Skeletal muscle tissue (tissue), 4 donors: ENCODE data around the gene CCL1. TPM values are rescaled to one million over a fixed set of nuclear protein-coding genes. Genes with fewer than 3 reads are reported as not detected.

Source experiments
- H3K27ac ChIP-seq: one replicate; pipeline ENCODE4 v1.7.0; 2013; ENCODE audit warnings: mild to moderate bottlenecking, low read depth, low read length, inconsistent platforms
- H3K27me3 ChIP-seq, 3 donors: one replicate each; pipeline ENCODE4 v1.7.0; 2013; ENCODE audit warnings: low read length in 3 of 3; ENCODE audit not compliant: control insufficient read depth in 3 of 3, insufficient read depth in 3 of 3
- H3K36me3 ChIP-seq, 3 donors: one replicate each; pipeline ENCODE4 v1.7.0; 2013; ENCODE audit warnings: low read length in 3 of 3; ENCODE audit not compliant: control insufficient read depth in 3 of 3, insufficient read depth in 3 of 3
- H3K4me1 ChIP-seq, 3 donors: one replicate each; pipeline ENCODE4 v1.7.0; 2013; ENCODE audit warnings: low read length in 3 of 3, mild to moderate bottlenecking in 3 of 3; ENCODE audit not compliant: control insufficient read depth in 3 of 3, insufficient read depth in 3 of 3
- H3K4me3 ChIP-seq, 3 donors: one replicate each; pipeline ENCODE4 v1.7.0; 2013; ENCODE audit warnings: low read length in 3 of 3
- H3K9ac ChIP-seq, 3 donors: one replicate each; pipeline ENCODE4 v1.7.0; 2013; ENCODE audit warnings: low read length in 3 of 3, mild to moderate bottlenecking in 3 of 3, moderate library complexity in 2 of 3, low read depth in 1 of 3
- H3K9me3 ChIP-seq, 3 donors: one replicate each; pipeline ENCODE4 v1.7.0; 2013; ENCODE audit warnings: low read length in 3 of 3; ENCODE audit not compliant: control insufficient read depth in 3 of 3
- total RNA-seq: library from RNA; depleted of rRNA; stranded (reverse); fragments of >200 nt; gene quantifications from one replicate; pipeline ENCODE4 v1.2.3, GENCODE V29; 2014
- donor health status: Osteomylitis.

CCL1 gene
- total RNA-seq, 1 donor from 2014 or later = not detected

- no peak overlapping the region for H3K27ac ChIP-seq
- H3K27me3 ChIP-seq = peaks cover 6 to 24% (median 14%) of the 10 kb centered on the region in 3 donors
- no peaks in the 10 kb centered on the region for H3K9me3 ChIP-seq
- H3K9ac ChIP-seq = no peak overlapping the region
- no peak overlapping the region for H3K4me3 ChIP-seq
- H3K36me3 ChIP-seq = no peaks in the 10 kb centered on the region
- H3K4me1 ChIP-seq = peaks cover 0 to 6% (median 0%) of the 10 kb centered on the region in 3 donors
Measured at GRCh38 chr17:34365340-34365739, 2.3 kb upstream of the CCL1 start.

DNA sequence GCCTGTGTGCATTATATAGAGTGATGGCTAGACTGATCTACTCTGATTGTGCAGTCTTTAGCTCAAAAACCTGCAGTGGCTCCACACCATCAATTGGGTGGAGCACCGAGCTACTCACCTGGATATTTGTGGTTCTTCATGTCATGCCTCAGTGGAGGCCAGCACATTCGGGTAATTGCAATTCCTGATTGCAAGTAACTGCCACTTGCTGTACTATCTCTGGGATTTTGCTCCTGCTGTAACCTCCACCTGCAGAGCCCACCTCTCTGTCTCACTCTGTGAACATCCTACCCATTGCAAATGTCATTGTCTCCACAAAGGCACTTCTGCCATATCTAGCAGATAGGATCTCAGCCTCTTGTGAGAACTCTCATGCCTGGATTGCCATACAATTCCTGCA lies 1.7 kb upstream of the CCL1 start:
- peaks cover 6 to 24% (median 14%) of the 10 kb centered on the region in 3 donors for H3K27me3 ChIP-seq

GRCh38 chr17:34361478-34362061 lies 1.5 kb downstream of the CCL1 start:
- Histone ChIP-seq H3K36me3 (no peaks in the 10 kb centered on the region), H3K4me3 (no peak overlapping the region), H3K27ac (no peak overlapping the region), H3K9ac (no peak overlapping the region), H3K27me3 (peaks cover 4 to 16% (median 11%) of the 10 kb centered on the region in 3 donors), H3K9me3 (no peaks in the 10 kb centered on the region), H3K4me1 (no peaks in the 10 kb centered on the region)

More for the DNA sequence above, 1.7 kb upstream of the CCL1 start:
- H3K9me3 ChIP-seq = no peaks in the 10 kb centered on the region
- no peak overlapping the region for H3K9ac ChIP-seq
- H3K36me3 ChIP-seq = no peaks in the 10 kb centered on the region
- H3K27ac ChIP-seq = no peak overlapping the region
- H3K4me3 ChIP-seq = no peak overlapping the region
- peaks cover 0 to 6% (median 0%) of the 10 kb centered on the region in 3 donors for H3K4me1 ChIP-seq

GRCh38 chr17:34360601-34361270 lies 2.3 kb downstream of the CCL1 start:
- Histone ChIP-seq H3K4me1 (no peaks in the 10 kb centered on the region), H3K27me3 (peaks cover 0 to 14% (median 10%) of the 10 kb centered on the region in 3 donors), H3K9ac (no peak overlapping the region), H3K4me3 (no peak overlapping the region), H3K27ac (no peak overlapping the region), H3K9me3 (no peaks in the 10 kb centered on the region), H3K36me3 (no peaks in the 10 kb centered on the region)

DNA sequence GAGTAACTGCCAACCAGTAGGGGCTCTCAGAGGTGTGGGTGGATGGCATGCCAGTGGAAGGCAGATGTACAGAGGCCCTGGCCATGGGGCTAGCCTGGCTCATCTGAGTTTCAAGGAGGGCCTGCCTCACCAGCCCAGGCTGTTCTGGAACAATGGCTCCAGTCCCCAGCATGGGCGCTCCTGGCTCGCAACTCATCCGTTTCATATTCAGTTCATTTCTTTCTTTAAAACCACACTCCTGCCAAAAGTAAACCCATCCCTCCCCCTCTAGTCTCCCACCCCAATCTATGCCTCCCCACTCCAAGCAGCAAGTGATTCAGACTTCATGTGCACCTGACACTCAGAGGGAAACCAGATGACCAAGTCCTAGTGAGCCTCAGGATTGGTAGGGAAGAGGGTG lies 4.4 kb downstream of the CCL1 start:
- Histone ChIP-seq H3K9me3 (no peaks in the 10 kb centered on the region), H3K4me3 (no peak overlapping the region), H3K4me1 (no peaks in the 10 kb centered on the region), H3K36me3 (no peaks in the 10 kb centered on the region), H3K9ac (no peak overlapping the region), H3K27me3 (peaks cover 0 to 14% (median 10%) of the 10 kb centered on the region in 3 donors), H3K27ac (no peak overlapping the region)

- Histone ChIP-seq H3K27me3 (peaks cover 0 to 4% (median under 1%) of the 10 kb centered on the region in 3 donors), H3K9ac (no peak overlapping the region), H3K36me3 (no peaks in the 10 kb centered on the region), H3K27ac (no peak overlapping the region), H3K4me1 (no peaks in the 10 kb centered on the region), H3K9me3 (peaks cover 0 to 4% (median 0%) of the 10 kb centered on the region in 3 donors), H3K4me3 (no peak overlapping the region)
Measured at GRCh38 chr17:34357398-34357797, 5.6 kb downstream of the CCL1 start.

DNA sequence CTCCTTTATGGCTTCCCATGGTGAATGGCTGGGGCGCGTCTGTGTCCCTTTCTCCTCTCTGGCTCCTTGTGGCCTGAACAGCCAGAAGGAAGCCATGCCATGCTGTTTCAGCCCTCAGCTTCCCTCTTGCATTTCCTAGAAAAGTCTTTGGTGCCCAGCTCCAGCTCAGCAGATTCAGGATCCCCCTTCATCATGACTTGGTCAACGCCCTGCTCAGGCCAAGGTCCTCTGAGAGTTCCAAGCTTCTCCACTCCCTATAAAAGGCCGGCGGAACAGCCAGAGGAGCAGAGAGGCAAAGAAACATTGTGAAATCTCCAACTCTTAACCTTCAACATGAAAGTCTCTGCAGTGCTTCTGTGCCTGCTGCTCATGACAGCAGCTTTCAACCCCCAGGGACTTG lies 6.8 kb downstream of the CCL1 start, which contains the start of gene CCL13:
CCL13 (plus strand) TSS at position 287 of the 400 bp plus-strand sequence; CDS start at position 334, 47 bp downstream.
- H3K9me3 ChIP-seq = peaks cover 0 to 4% (median 0%) of the 10 kb centered on the region in 3 donors
- no peaks in the 10 kb centered on the region for H3K27me3 ChIP-seq
- no peaks in the 10 kb centered on the region for H3K36me3 ChIP-seq
- no peak within 1 kb of the TSS for H3K9ac ChIP-seq
- H3K4me3 ChIP-seq = no peak within 1 kb of the TSS
- no peak within 1 kb of the TSS for H3K27ac ChIP-seq
- H3K4me1 ChIP-seq = no peaks in the 10 kb centered on the region

DNA sequence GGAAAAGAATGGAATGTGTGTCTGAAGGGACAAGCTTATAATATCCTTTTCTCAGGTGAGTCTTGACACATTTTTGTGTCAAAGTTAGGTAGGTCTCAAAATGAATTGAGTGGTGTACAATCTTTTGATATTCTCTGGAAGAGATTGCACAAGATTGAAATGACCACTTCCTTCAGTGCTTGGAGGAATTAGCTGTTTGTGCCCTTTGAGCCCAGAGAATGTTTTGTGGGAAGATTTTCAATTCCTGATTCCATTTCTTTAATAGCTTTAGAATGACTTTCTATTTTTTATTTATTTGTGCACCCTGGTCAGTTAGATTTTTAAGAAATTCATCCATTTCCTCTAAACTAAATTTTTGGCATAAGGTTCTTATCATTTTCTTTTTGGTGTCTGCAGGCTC lies 8.4 kb downstream of the CCL1 start:
- no peaks in the 10 kb centered on the region for H3K36me3 ChIP-seq
- H3K4me1 ChIP-seq = no peaks in the 10 kb centered on the region
- peaks cover 0 to 4% (median 0%) of the 10 kb centered on the region in 3 donors for H3K9me3 ChIP-seq
- no peak overlapping the region for H3K27ac ChIP-seq
- no peak overlapping the region for H3K9ac ChIP-seq
- H3K27me3 ChIP-seq = no peaks in the 10 kb centered on the region
- H3K4me3 ChIP-seq = no peak overlapping the region

DNA sequence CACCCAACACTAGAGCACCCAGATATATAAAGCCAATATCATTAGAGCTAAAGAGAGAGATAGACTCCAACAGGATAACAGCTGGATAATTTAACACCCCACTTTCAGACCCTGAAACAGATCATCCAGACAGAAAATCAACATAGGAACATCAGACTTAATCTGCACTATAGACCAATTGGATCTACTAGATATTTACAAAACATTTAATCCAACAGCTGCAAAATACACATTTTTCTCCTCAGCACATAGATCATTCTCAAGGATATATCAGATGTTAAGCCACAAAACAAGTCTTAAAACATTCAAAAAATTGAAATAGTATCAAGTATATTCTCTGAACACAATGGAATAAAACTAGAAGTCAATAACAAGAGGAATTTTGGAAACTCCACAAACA lies 10.8 kb downstream of the CCL1 start:
- H3K27ac ChIP-seq = no peak overlapping the region

GRCh38 chr17:34351096-34351495 lies 11.9 kb downstream of the CCL1 start:
- Histone ChIP-seq H3K36me3 (no peaks in the 10 kb centered on the region), H3K9me3 (peaks cover 0 to 4% (median 0%) of the 10 kb centered on the region in 3 donors), H3K9ac (no peak overlapping the region), H3K27me3 (no peaks in the 10 kb centered on the region), H3K4me3 (no peak overlapping the region), H3K4me1 (no peaks in the 10 kb centered on the region), H3K27ac (no peak overlapping the region)

More for the DNA sequence above, 10.8 kb downstream of the CCL1 start:
- no peaks in the 10 kb centered on the region for H3K36me3 ChIP-seq
- no peak overlapping the region for H3K4me3 ChIP-seq
- no peak overlapping the region for H3K9ac ChIP-seq
- H3K27me3 ChIP-seq = no peaks in the 10 kb centered on the region
- H3K4me1 ChIP-seq = no peaks in the 10 kb centered on the region
- peaks cover 0 to 4% (median 0%) of the 10 kb centered on the region in 3 donors for H3K9me3 ChIP-seq
